Pancreas (tissue), 10 donors: ENCODE data around the gene BPIFB3. TPM values are rescaled to one million over a fixed set of nuclear protein-coding genes. Genes with fewer than 3 reads are reported as not detected.

Experiments
- ATAC-seq, 4 donors: fragments of 200-7000 bp; cut with Tn5 transposase; one replicate each; pipeline versions ENCODE4 v1.8.0 to v1.9.1; 2020; ENCODE audit warnings: mild to moderate bottlenecking in 4 of 4, moderate library complexity in 4 of 4
- DNase-seq, 6 donors: peaks; one replicate each; pipeline ENCODE4 v3.0.0-alpha.2; 2020
- FAIRE-seq: peaks from 2 replicates; lab custom pipeline; 2012; peaks lifted over from hg19 to GRCh38; lab: Jason Lieb, UNC
- H3K27ac ChIP-seq, 4 donors: fragments of 200-600 bp; sonication (generic); 1 replicate in 3 of 4; 2 replicates in 1 of 4; pipeline versions ENCODE4 v1.5.0 to v1.8.0; 2020
- H3K27me3 ChIP-seq, 4 donors: fragments of 200-600 bp; one replicate each; pipeline ENCODE4 v1.8.0; 2021
- H3K36me3 ChIP-seq, 3 donors: fragments of 200-600 bp; sonication (generic) in 1 of 3; one replicate each; pipeline versions ENCODE4 v1.5.0 to v1.8.0; 2020 to 2021
- H3K4me1 ChIP-seq, 3 donors: fragments of 200-600 bp; one replicate each; pipeline ENCODE4 v1.8.0; 2021
- H3K4me3 ChIP-seq, 4 donors: fragments of 200-600 bp; sonication (generic) in 2 of 4; one replicate each; pipeline versions ENCODE4 v1.5.0 to v1.8.0; 2020 to 2021
- H3K9me3 ChIP-seq, 4 donors: fragments of 200-600 bp; one replicate each; pipeline ENCODE4 v1.8.0; 2021
- WGBS, 2 donors: extraction: QIAGEN DNeasy Blood & Tissue Kit; methylation state at CpG; one replicate each; pipeline ENCODE4 v1.1.7; 2013; 5-methylcytosine and 5-hydroxymethylcytosine counted together
- intact Hi-C, 3 donors: fragments of 100-400 bp; cut with DNase I; formaldehyde crosslinking; loops; one replicate each; pipeline versions ENCODE4 v1.11.1 to v1.14.2; 2022
- polyA plus RNA-seq, 2 donors: library from polyadenylated mRNA; stranded (reverse); fragments of 200-250 nt; gene quantifications; one replicate each; pipeline ENCODE4 v1.2.3, GENCODE V29; 2013
- total RNA-seq, 6 donors: library from RNA; stranded (reverse); fragmentation: NEBNext Ultra II Directional in 4 of 6; extraction: Animal tissue kit (Norgen Biotek cat#: 25700) in 4 of 6; gene quantifications; one replicate each; pipeline versions ENCODE4 v1.2.1 to v1.2.4, GENCODE V29; 2021 to 2023
- TF ChIP-seq, protein P1 (sequence below), 4 donors: fragments of 200-600 bp; sonication (generic) in 3 of 4; IDR thresholded peaks; one replicate each; pipeline versions ENCODE4 v1.5.0 to v1.8.0; 2021; ENCODE audit warnings: antibody characterized with exemption in 4 of 4
- donor health status: healthy with polysubstance abuse.
- donor health status: DM: no; HTN: no; CAD: no; lungs with moderate emphysema.
- donor health status: DM: no; HTN: no; CAD: no.
- donor health status: control.
- donor health status: control.
- donor health status: Bipolar disorder and iron deficiency.
- donor health status: DM: yes; HTN: yes; CAD: no.
- donor health status: DM: no; HTN: no; CAD: no.
- donor health status: DM: no; HTN: no; CAD: no.
- donor health status: DM: yes; HTN: yes; CAD: no.

The BPIFB3 gene
- total and polyA plus RNA-seq, 8 donors, result not detected

DNA sequence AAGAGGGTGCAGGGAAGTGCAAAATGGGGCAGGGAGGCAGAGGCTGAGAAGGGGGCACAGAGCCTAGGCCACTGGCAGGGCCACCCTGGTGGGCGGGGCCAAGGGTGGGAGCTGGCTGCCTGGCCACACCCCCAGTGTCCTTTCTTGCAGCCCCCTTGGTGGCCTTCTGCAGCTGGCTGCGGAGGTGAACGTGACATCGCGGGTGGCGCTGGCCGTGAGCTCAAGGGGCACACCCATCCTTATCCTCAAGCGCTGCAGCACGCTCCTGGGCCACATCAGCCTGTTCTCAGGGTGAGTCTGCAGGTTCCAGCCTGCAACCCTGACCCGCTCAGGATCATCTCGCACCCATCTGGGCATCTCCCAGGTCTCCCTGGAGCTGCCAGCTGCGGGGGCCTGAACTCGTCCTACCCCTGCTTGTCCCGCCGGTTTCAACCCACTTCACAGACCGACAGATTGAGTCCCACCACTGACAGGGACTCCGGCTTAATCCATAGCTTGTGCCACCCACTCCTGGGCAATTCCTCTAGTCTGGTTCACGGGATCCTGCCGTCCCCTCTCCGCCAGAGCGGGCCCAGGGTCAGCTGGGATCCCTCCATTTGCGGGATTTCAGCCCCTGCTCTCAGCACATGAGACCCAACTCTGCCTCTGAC lies 6.2 kb downstream of the BPIFB3 start:
- FAIRE-seq, result no peak
- intact Hi-C loops, result no loop called here
- TF ChIP-seq, protein P1, sequence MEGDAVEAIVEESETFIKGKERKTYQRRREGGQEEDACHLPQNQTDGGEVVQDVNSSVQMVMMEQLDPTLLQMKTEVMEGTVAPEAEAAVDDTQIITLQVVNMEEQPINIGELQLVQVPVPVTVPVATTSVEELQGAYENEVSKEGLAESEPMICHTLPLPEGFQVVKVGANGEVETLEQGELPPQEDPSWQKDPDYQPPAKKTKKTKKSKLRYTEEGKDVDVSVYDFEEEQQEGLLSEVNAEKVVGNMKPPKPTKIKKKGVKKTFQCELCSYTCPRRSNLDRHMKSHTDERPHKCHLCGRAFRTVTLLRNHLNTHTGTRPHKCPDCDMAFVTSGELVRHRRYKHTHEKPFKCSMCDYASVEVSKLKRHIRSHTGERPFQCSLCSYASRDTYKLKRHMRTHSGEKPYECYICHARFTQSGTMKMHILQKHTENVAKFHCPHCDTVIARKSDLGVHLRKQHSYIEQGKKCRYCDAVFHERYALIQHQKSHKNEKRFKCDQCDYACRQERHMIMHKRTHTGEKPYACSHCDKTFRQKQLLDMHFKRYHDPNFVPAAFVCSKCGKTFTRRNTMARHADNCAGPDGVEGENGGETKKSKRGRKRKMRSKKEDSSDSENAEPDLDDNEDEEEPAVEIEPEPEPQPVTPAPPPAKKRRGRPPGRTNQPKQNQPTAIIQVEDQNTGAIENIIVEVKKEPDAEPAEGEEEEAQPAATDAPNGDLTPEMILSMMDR (IDR thresholded peaks at IDR 0.05), result no peak

DNA sequence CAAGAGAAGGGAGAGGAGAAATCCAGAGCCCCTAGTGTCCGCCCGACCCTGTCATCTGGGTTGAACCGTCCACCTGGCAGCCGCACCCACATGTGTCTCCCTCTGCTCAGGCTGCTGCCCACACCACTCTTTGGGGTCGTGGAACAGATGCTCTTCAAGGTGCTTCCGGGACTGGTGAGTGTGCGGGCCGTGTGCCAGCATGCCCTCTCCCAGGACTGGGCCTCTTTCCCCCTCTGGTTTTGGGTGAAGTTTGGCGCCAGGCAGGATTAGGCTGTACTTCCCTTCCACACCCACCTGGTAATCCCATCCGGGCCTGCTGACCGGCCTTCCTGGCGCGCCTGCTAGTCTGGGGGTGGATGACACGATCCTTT lies 7.9 kb downstream of the BPIFB3 start:
- intact Hi-C loops, result no loop called here

More for the DNA sequence above, 6.2 kb downstream of the BPIFB3 start:
- Histone ChIP-seq H3K27ac (no peak overlapping the region), H3K9me3 (no peaks in the 10 kb centered on the region), H3K4me1 (no peaks in the 10 kb centered on the region), H3K27me3 (no peaks in the 10 kb centered on the region), H3K4me3 (no peak overlapping the region), H3K36me3 (no peaks in the 10 kb centered on the region)
- 85 to 86% methylated on average over 22 of the region's 22 CpGs for WGBS, 2 donors
- DNase-seq, result peak in 1 of 6 donors; percentile 48
- ATAC-seq, result no peak

DNA sequence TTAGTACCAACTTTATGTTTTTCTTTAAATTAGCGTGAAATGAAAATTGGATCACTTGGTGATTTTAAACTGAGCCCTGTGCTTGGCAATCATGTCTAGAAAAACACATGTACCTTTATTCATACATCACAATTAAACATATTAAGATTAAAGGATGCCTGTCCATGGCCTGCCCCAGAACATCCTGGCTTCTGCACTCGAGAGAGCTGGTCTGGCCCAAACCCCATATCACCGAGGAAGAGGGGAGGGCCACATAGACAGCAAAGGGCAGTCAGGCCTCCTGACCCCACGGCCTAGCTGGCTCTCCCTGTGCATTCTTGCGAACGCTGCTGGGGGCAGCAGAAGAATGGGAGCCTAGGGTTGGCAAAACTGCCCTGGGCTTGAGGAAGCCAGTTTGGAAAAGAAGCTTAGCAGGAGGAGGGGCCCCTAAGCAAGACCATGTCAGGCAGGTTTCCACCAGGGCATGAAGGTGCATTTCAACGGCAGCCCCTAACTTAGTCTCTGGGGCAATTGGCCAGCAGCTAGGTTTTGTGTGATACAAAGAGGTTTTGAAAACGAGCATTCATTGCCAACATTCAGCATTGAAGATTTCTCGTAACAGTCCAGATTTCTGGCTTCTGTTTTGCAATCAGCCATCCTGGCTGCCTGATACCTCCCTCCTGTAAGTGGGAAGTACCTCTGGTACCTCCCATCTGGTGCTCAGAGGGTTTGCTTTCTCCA lies 8.6 kb downstream of the BPIFB3 start:
- Histone ChIP-seq H3K4me3 (no peak overlapping the region), H3K9me3 (no peaks in the 10 kb centered on the region), H3K36me3 (no peaks in the 10 kb centered on the region), H3K4me1 (no peaks in the 10 kb centered on the region), H3K27me3 (no peaks in the 10 kb centered on the region), H3K27ac (no peak overlapping the region)
- ATAC-seq (no peak), FAIRE-seq (no peak), DNase-seq (no peak)
- 63 to 64% methylated on average over 9 of the region's 9 CpGs for WGBS, 2 donors
- intact Hi-C loops, result no loop called here
- TF ChIP-seq, protein P1 (IDR thresholded peaks at IDR 0.05), result no peak

More for the DNA sequence above, 7.9 kb downstream of the BPIFB3 start:
- Histone ChIP-seq H3K27me3 (no peaks in the 10 kb centered on the region), H3K36me3 (no peaks in the 10 kb centered on the region), H3K9me3 (no peaks in the 10 kb centered on the region), H3K27ac (no peak overlapping the region), H3K4me3 (no peak overlapping the region), H3K4me1 (no peaks in the 10 kb centered on the region)
- DNase-seq (no peak), FAIRE-seq (no peak), ATAC-seq (no peak)
- 83 to 84% methylated on average over 14 of the region's 14 CpGs for WGBS, 2 donors
- TF ChIP-seq, protein P1 (IDR thresholded peaks at IDR 0.05), result no peak

DNA sequence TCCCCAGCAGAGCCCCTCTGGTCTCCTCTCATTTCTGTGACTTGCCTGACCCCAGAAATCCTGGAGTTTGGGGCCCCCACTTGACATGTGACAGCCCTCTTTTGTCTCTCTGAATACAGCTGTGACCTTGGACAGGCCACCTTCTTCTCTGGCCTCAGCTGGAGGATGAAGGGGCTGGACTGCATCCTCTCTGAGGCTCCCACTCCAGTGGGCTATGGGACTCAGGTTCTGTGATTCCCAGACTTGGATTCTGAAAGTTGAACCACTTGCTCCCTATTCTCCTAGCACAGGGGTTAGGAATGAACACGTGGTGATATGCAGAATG lies 9.1 kb downstream of the BPIFB3 start:
- no peaks in the 10 kb centered on the region for H3K36me3 ChIP-seq
- no peak overlapping the region for H3K27ac ChIP-seq
- H3K4me1 ChIP-seq, result no peaks in the 10 kb centered on the region
- H3K9me3 ChIP-seq, result no peaks in the 10 kb centered on the region
- ATAC-seq (no peak), DNase-seq (no peak), FAIRE-seq (no peak)
- TF ChIP-seq, protein P1 (IDR thresholded peaks at IDR 0.05), result no peak
- no peaks in the 10 kb centered on the region for H3K27me3 ChIP-seq
- H3K4me3 ChIP-seq, result no peak overlapping the region
- intact Hi-C loops, result no loop called here
- 53 to 62% methylated on average over 1 of the region's 1 CpG for WGBS, 2 donors

DNA sequence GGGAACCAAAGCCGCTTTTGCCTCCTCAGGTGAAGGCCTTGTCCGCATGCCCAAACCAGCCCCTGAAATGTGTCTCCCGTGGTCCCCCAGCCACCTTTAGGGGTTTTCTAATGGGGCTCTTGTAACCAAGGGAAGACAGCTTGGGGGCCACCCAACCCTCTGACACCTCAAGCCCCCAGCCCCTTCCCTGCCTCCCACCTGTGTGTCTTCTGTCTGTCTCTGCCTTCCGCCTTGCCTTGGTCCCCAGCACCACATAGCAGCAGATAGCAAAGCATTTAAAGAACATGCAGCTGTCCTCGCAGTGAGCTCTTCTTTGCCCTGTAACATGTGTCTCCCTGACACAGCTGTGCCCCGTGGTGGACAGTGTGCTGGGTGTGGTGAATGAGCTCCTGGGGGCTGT lies 9.6 kb downstream of the BPIFB3 start:
- 84 to 86% methylated on average over 6 of the region's 6 CpGs for WGBS, 2 donors
- FAIRE-seq, result no peak
- intact Hi-C loops, result no loop called here

More for the DNA sequence above, 9.6 kb downstream of the BPIFB3 start:
- no peak overlapping the region for H3K27ac ChIP-seq
- no peak overlapping the region for H3K4me3 ChIP-seq
- DNase-seq, result no peak
- no peaks in the 10 kb centered on the region for H3K27me3 ChIP-seq
- no peaks in the 10 kb centered on the region for H3K4me1 ChIP-seq
- no peaks in the 10 kb centered on the region for H3K9me3 ChIP-seq
- TF ChIP-seq, protein P1 (IDR thresholded peaks at IDR 0.05), result no peak
- no peak for ATAC-seq
- H3K36me3 ChIP-seq, result no peaks in the 10 kb centered on the region
